WTC11 (cell line): ENCODE results near the gene PLIN5.

ENCODE experiments used
- CREB1 ChIP-seq: sonication (generic); formaldehyde crosslinking; IDR thresholded peaks from 2 replicates; pipeline ENCODE4 v1.8.0; 2023; ENCODE audit warnings: mild to moderate bottlenecking, missing genetic modification reagents
- CREM ChIP-seq: sonication (generic); formaldehyde crosslinking; IDR thresholded peaks from 2 replicates; pipeline ENCODE4 v1.8.1; 2022; ENCODE audit warnings: mild to moderate bottlenecking, missing genetic modification reagents, moderate library complexity
- JUN ChIP-seq: sonication (generic); formaldehyde crosslinking; IDR thresholded peaks from 2 replicates; pipeline ENCODE4 v1.8.0; 2023; ENCODE audit warnings: mild to moderate bottlenecking, missing genetic modification reagents
- NR1H2 ChIP-seq: sonication (generic); formaldehyde crosslinking; IDR thresholded peaks from 2 replicates; pipeline ENCODE4 v1.9.0; 2021; ENCODE audit warnings: mild to moderate bottlenecking, moderate library complexity, missing genetic modification reagents
- TEAD4 ChIP-seq: sonication (generic); formaldehyde crosslinking; IDR thresholded peaks from 2 replicates; pipeline ENCODE4 v1.8.0; 2022; ENCODE audit warnings: mild to moderate bottlenecking, missing genetic modification reagents
- ZBTB43 ChIP-seq: sonication (generic); formaldehyde crosslinking; IDR thresholded peaks from 2 replicates; pipeline ENCODE4 v1.8.1; 2023; ENCODE audit warnings: mild to moderate bottlenecking, missing genetic modification reagents
- ZNF232 ChIP-seq: sonication (generic); formaldehyde crosslinking; IDR thresholded peaks from 2 replicates; pipeline ENCODE4 v1.8.0; 2022; ENCODE audit warnings: mild to moderate bottlenecking, missing genetic modification reagents
- ZNF263 ChIP-seq: sonication (generic); formaldehyde crosslinking; IDR thresholded peaks from 2 replicates; pipeline ENCODE4 v1.8.1; 2022; ENCODE audit warnings: low read depth, mild to moderate bottlenecking, moderate library complexity, missing genetic modification reagents
- TF ChIP-seq, protein P1 (sequence below): fragments of 200-600 bp; IDR thresholded peaks from 2 replicates; pipeline ENCODE4 v1.8.0; 2022; ENCODE audit warnings: antibody characterized with exemption

DNA sequence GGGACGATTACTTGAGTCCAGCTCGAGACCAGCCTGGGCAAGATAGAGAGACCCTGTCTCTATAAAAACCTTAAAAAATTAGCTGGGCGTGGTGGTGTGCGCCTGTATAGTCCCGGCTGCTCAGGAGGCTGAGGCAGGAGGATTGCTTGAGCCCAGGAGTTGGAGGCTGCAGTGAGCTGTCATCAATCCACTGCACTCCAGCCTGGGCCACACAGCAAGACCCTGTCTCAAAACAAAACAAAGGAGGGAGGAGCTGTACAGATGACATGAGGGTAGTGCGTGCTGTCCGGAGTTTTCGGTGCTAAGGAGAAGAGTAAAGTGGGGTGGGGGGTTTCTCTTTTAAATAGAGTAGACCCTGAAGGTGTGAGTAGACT lies 40.3 kb downstream of the PLIN5 start:
- TF ChIP-seq, protein P1, sequence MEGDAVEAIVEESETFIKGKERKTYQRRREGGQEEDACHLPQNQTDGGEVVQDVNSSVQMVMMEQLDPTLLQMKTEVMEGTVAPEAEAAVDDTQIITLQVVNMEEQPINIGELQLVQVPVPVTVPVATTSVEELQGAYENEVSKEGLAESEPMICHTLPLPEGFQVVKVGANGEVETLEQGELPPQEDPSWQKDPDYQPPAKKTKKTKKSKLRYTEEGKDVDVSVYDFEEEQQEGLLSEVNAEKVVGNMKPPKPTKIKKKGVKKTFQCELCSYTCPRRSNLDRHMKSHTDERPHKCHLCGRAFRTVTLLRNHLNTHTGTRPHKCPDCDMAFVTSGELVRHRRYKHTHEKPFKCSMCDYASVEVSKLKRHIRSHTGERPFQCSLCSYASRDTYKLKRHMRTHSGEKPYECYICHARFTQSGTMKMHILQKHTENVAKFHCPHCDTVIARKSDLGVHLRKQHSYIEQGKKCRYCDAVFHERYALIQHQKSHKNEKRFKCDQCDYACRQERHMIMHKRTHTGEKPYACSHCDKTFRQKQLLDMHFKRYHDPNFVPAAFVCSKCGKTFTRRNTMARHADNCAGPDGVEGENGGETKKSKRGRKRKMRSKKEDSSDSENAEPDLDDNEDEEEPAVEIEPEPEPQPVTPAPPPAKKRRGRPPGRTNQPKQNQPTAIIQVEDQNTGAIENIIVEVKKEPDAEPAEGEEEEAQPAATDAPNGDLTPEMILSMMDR = no peak
- no peak for TF ChIP-seq NR1H2
- TF ChIP-seq JUN = no peak
- TF ChIP-seq TEAD4 (CRISPR knock-in tag) = no peak
- no peak for TF ChIP-seq ZNF263
- no peak for TF ChIP-seq CREB1 (CRISPR knock-in tag)
- no peak for TF ChIP-seq CREM (CRISPR knock-in tag)
- TF ChIP-seq ZNF232 (CRISPR knock-in tag) = no peak
- TF ChIP-seq ZBTB43 (CRISPR knock-in tag) = no peak
